Suprapubic skin (tissue), 4 donors: Measurements from ENCODE around the gene SLC25A39.

Source experiments
- EP300 ChIP-seq: sonication (generic); formaldehyde crosslinking; IDR thresholded peaks from one replicate; pipeline ENCODE4 v1.6.1; 2017; ENCODE audit warnings: antibody characterized with exemption
- POLR2A ChIP-seq, 2 donors: fragments of 450-650 bp; IDR thresholded peaks; one replicate each; pipeline ENCODE4 v1.6.1; 2017; ENCODE audit warnings: antibody characterized with exemption in 2 of 2, mild to moderate bottlenecking in 2 of 2, moderate library complexity in 2 of 2
- POLR2AphosphoS5 ChIP-seq, 3 donors: sonication (generic); formaldehyde crosslinking; IDR thresholded peaks; one replicate each; pipeline ENCODE4 v1.6.1; 2017; ENCODE audit warnings: antibody characterized with exemption in 3 of 3
- TF ChIP-seq, protein P1 (sequence below), 2 donors: fragments of 200-600 bp in 1 of 2; fragments of 450-650 bp in 1 of 2; sonication (generic) in 1 of 2; IDR thresholded peaks; one replicate each; pipeline ENCODE4 v1.5.1; 2016 to 2019; ENCODE audit warnings: antibody characterized with exemption in 2 of 2, mild to moderate bottlenecking in 1 of 2, moderate library complexity in 1 of 2

DNA sequence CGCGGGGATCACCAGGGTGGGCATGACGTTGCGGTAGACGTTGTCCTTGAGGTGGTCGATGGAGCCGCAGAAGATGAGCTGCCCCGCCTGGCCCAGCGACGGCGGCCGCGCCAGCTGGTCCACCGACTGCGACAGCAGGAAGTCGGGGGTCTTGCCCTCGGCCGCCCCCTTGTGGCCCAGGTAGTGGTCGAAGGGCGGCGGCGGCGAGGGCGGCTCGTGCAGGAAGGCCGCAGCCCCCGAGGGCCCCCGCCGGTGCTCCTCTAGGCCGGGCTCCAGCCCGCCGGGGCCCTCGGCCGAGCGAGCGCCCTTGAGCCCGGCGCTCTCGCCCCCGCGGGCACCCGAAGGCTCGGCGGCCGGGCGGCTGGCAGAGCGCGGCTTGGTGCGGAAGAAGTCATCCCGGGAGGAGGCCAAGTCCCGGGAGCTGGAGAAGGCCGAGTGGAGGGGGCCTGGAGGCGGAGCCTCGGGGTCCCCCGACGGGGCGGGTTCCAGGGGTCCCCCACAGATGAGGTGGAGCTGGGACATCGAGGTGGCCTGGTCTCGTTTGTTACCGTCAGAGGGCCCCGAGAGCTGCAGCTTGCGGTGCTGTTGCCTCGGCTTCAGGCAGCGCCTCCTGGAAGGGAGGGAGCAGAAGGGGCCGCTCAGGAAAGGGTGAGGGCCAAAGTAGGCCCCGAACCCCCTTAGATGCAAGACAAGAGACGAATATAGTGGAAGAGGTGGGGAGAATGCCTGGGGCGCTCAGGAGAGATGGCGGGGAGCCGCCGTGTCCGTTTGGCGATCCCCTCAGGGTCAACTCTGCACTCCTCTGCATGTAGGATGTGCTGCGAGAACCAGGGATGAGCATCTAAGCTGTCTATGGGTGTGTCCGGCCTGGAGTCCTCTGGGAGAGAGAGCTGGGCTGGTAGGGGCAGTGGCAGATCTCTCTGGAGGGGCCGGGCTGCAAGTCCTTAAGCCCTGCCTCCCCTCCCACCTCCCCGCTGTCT is 30.2 kb upstream of the SLC25A39 start:
- TF ChIP-seq, protein P1, sequence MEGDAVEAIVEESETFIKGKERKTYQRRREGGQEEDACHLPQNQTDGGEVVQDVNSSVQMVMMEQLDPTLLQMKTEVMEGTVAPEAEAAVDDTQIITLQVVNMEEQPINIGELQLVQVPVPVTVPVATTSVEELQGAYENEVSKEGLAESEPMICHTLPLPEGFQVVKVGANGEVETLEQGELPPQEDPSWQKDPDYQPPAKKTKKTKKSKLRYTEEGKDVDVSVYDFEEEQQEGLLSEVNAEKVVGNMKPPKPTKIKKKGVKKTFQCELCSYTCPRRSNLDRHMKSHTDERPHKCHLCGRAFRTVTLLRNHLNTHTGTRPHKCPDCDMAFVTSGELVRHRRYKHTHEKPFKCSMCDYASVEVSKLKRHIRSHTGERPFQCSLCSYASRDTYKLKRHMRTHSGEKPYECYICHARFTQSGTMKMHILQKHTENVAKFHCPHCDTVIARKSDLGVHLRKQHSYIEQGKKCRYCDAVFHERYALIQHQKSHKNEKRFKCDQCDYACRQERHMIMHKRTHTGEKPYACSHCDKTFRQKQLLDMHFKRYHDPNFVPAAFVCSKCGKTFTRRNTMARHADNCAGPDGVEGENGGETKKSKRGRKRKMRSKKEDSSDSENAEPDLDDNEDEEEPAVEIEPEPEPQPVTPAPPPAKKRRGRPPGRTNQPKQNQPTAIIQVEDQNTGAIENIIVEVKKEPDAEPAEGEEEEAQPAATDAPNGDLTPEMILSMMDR (IDR thresholded peaks at IDR 0.05), result peak in 1 of 2 donors; percentile 19
- TF ChIP-seq EP300, result no peak
- no peak for TF ChIP-seq POLR2A (IDR thresholded peaks at IDR 0.05)
- TF ChIP-seq POLR2AphosphoS5 (IDR thresholded peaks at IDR 0.05), result no peak
